Esophagus muscularis mucosa (tissue), 3 donors: ENCODE measurements around the gene ZER1.

Experiments
- POLR2AphosphoS5 ChIP-seq, 2 donors: sonication (generic); formaldehyde crosslinking; IDR thresholded peaks; one replicate each; pipeline ENCODE4 v1.6.1; 2017; ENCODE audit warnings: antibody characterized with exemption in 2 of 2
- TF ChIP-seq, protein P1 (sequence below), 3 experiments: fragments of 200-600 bp in 2 of 3; fragments of 450-650 bp in 1 of 3; sonication (generic) in 2 of 3; IDR thresholded peaks; one replicate each; pipeline ENCODE4 v1.5.1; 2017 to 2019; ENCODE audit warnings: antibody characterized with exemption in 3 of 3, mild to moderate bottlenecking in 2 of 3, moderate library complexity in 1 of 3

DNA sequence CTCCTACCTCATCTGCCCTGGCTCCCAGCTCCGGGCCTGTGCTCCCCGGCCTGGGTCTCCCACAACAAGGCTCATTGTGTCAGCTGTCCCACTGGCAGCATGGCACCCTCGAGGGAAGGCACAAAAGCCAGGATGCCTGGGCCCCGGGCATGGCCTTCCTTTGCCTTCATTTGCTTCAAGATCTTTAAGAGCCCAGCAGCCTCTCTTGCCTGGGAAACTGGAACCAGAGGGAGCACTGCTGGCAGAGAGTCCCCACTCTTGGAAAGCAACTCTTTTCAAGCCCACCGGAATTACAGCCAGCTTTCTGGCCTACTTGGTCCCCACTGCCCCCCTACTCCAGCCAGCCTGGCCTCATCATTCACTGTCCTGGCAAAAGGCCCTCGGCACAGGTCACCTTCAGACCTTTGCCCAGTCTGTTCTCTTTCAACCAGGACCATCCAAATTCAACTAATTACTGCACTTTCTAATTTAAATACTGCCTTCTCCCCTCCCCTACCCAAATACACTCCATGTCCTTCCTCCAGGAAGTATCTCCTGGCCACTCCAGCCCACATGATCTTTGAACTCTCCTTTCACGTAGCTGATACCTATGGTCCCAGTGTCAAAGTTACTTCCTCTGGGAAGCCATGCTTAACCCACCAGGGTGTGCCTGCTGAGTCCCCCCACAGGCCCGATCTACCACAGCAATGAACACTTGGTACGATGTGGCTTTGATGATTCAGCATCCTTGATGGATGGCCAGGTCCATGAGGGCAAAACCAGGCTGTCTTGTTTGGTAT, 8.9 kb downstream of the ZER1 start:
- TF ChIP-seq, protein P1, sequence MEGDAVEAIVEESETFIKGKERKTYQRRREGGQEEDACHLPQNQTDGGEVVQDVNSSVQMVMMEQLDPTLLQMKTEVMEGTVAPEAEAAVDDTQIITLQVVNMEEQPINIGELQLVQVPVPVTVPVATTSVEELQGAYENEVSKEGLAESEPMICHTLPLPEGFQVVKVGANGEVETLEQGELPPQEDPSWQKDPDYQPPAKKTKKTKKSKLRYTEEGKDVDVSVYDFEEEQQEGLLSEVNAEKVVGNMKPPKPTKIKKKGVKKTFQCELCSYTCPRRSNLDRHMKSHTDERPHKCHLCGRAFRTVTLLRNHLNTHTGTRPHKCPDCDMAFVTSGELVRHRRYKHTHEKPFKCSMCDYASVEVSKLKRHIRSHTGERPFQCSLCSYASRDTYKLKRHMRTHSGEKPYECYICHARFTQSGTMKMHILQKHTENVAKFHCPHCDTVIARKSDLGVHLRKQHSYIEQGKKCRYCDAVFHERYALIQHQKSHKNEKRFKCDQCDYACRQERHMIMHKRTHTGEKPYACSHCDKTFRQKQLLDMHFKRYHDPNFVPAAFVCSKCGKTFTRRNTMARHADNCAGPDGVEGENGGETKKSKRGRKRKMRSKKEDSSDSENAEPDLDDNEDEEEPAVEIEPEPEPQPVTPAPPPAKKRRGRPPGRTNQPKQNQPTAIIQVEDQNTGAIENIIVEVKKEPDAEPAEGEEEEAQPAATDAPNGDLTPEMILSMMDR (IDR thresholded peaks at IDR 0.05) = no peak
- no peak for TF ChIP-seq POLR2AphosphoS5 (IDR thresholded peaks at IDR 0.05)
